HT-29 (cell line): ENCODE data around the gene KCNJ2. TPM values are rescaled to one million over a fixed set of nuclear protein-coding genes. Genes with fewer than 3 reads are reported as not detected.

ENCODE experiments used
- DNase-seq: peaks from one replicate; pipeline ENCODE4 v3.0.0-alpha.2; 2015; ENCODE audit warnings: low spot score
- total RNA-seq: library from RNA; depleted of rRNA; stranded (reverse); fragments of >200 nt; shearing (Covaris generic); gene quantifications from 2 replicates; pipeline ENCODE4 v1.2.3, GENCODE V29; 2014; rRNA removed

The KCNJ2 gene
- total RNA-seq, result 0.18 and 0.23 TPM in 2 replicates

DNA sequence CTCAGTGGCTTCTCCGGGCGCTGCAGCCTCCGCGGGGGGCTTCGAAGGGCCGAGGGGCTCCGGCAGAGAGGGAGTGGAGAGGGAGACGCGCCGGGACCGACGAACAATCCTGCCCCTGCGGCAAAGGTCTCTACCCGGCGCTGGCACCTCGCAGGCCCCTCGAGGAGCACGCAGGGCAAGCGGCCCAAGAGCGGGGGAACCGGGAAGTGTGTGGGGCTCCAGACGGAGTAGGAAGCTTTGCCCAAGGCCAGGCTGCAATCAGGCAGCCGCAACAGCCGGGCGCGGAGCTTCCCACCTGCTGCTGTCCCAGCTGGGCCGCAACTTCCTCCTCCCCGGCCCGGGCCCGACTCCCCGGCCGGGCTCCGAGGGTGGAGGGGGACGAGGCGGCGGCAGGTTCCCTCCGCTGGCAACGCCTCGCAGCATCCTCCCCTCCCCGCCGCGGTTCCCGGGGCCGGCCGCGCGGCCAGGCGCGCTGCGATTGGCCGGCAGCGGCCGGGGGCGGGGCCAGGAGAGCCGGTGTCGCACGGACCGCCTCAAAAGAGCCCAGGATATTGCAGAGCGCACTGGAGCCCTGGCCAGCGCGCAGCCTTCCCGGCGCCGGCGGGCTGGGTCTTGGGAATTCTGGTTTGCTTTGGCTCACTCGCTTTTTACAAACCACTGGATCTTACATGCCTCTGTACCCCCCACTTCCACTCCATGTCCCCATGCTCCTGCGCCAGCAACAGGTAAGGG is at the start of gene KCNJ2:
TSS of gene KCNJ2 (plus strand) at position 556 of the 732 bp plus-strand sequence. CDS start 5,508 bp downstream, outside the sequence.
- DNase-seq, result peak; percentile 64

DNA sequence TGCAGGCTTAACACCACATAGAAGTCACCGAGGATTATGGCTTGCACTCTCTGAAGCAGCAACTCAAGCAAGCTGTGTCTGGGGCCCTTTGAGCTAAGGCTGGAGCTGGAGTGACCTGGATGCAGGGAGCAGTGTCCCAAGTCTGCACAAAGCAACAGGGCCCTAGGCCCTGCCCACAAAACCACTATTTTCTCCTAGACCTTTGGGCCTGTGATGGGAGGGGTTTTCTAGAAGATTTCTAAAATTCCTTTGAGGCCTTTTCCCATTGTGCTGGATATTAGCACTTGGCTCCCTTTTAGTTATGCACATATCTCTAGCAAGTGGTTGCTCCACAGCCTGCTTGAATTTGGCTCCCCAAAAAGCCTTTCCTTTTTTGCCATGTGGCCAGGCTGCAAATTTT is 49.8 kb upstream of the KCNJ2 start:
- DNase-seq, result no peak

DNA sequence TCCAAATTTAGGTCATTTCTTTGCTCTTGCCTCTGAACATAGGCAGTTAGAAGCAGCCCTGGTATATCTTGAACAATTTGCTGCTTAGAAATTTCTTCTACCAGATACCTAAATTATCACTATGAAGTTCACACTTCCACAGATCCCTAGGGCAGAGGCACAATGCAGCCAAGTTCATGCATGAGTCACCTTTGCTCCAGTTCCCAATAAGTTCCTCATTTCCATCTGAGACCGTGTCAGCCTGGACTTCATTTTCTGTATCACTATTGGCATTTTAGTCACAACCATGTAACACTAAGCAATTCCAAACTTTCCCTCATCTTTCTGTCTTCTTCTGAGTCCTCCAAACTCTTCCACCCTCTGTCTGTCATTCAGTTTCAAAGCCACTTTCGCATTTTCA is 49.3 kb upstream of the KCNJ2 start:
- DNase-seq, result no peak

DNA sequence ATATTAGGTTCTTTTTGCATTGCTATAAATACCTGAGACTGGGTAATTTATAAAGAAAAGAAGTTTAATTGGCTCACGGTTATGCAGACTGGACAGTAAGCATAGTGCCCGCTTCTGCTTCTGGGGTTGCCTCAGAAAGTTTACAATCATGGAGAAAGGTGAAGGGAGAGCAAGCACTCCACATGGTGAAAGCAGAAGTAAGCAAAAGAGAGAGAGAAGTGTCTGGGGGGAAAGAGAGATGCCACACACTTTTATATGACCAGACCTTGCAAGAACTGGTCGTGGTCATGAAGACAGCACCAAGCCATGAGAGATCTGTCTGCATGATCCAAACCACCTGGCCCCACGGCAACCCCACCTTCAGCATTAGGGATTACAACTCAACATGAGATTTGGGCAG is 48.9 kb upstream of the KCNJ2 start:
- no peak for DNase-seq

DNA sequence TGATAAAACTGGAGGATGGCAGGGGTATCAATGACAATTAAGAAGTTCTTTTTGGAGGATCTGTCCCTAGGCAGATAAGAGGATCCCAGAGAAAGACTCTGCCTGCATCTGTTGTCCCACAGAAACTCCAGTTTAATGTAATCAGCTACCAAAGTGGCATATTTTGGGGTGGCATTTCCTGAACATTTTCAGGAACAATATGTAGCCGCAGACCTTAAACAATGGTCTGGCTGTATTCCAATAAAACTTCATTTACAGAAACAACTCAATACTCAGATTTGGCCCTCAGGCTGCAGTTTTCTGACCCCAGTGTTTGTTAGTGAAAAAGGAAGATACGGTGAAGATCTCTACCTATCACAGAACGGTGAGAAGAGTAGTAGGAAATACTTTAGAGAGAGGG is 48.2 kb upstream of the KCNJ2 start:
- DNase-seq, result no peak

DNA sequence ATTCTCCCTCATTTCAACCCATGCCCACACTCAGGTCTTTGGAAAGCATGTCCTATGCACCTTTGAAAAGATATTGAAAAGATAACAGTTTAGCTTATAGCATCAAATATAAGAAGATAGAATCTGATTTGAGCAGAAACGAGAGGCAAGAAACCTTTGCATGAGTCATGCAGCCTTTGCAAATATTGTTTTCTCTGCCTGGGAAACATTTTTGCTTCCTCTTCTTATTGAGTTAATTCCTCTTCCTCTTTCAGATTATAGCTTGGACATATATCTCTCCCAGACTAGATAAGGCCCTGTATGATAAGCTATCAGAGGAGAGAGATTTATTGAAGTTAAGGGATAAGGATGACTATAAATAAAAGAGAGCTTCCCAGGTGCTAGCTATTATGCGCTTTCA is 46.1 kb upstream of the KCNJ2 start:
- no peak for DNase-seq

DNA sequence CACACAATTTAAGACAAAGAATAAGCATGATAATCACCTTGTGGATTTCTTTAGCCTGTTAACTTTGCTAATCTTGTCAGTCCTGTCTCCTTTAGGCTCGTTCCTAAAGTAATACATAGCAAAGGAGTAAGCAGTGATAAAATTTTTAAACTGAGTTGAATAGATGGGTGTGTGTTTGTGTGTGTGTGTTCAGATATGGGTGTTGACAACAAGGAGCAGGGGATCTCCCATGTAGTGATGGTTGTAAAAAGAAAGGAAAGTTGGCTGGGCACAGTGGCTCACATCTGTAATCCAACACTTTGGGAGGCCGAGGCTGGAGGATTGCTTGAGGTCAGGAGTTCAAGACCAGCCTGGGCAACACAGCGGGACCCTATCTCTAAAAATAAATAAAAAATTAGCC is 44.6 kb upstream of the KCNJ2 start:
- DNase-seq, result no peak

DNA sequence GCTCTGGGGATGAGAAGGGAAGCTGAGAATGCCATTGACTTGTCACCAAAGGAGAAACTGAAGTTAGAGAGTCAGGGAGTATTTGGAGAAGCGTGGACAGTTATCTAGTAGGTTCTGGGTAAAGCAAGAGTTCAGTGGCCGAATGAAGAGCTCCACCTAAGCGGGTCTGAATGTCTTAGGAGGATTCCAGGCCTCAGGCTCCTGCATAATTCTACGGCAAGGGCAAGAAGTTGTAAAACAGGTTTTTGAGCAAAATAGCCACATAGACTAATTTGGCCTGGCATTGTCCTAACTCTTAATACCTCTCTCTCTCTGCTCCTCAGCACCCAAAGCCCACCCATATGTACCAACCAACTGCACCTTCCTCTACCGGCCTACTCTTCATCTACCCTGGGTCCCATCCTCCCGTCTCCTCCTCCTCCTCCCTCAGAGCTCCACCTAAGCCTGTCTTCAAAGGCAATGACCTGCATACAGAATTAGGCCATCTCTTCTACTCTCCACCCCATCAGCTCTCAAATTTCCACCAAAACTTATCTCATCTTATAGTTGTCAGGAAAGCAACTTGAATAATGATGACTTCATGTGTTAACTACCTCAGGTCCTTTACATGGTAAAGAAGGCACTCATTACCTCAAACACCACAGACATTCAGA is 42.0 kb upstream of the KCNJ2 start:
- DNase-seq, result no peak

DNA sequence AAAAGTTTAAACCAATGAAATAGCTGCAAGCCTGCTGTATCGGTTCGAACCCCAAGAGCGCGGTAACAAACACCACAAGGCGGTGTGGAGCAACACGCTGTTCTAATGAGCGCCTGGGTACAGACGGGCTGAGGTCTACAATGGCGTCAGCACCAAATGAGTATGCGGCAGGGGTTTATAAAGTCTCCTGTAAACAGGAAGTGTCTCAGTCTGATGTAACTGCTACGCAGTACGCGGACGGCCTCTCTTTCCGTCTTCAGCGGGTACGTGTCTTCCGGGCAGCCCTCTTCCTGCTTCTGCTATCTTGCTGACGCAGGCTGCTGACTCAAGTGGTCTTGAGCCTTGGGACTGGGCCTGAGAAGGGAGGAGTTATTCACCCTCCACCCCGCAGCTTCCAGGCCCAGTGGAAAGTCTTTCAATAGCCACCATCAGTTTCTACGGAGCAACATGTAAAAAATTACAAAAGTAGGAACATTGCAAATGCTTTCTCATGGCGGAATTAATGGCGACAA is 40.5 kb upstream of the KCNJ2 start:
- no peak for DNase-seq

DNA sequence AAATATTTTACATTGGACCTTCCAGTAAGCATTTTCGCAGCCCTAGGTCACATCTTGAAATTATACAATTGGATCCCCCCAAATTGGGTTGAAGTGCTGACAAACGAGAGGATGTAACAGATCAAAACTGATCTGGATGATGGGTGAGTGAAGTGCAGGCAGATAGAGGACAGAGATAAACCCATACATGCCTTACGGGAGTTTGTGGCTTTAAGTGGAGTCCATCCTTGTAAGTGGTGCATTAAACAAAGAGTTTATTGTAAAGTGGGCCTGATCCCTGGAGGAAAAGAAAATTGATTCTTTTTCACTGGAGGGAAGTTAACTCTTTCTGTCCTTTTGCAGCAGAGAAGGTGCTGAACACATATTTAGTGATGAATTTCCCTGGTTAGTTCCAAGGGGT is 39.0 kb upstream of the KCNJ2 start:
- no peak for DNase-seq

DNA sequence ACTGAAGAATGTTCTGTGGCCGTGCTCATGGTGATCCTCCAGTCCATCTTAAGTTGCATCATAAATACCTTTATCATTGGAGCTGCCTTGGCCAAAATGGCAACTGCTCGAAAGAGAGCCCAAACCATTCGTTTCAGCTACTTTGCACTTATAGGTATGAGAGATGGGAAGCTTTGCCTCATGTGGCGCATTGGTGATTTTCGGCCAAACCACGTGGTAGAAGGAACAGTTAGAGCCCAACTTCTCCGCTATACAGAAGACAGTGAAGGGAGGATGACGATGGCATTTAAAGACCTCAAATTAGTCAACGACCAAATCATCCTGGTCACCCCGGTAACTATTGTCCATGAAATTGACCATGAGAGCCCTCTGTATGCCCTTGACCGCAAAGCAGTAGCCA is 36.8 kb upstream of the KCNJ2 start:
- DNase-seq, result no peak

DNA sequence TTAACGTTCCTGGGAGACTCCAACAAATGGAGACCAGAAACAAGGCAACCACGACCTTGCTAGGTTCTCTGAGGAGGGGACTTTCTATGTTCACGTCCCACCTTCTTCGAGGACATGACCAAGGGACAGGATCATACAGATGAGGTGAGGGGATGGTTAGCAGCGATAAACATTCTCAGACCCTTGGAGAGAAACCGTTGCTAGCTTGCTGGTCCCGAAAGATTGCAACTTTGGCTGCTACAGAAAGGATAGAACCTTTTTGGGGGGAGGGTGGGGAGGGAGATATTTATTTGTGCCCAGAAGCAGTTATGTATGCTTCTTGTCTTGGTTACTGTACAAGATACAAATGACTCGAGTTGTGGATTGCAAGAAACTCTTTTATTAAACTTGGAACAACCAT is 35.3 kb upstream of the KCNJ2 start:
- no peak for DNase-seq

DNA sequence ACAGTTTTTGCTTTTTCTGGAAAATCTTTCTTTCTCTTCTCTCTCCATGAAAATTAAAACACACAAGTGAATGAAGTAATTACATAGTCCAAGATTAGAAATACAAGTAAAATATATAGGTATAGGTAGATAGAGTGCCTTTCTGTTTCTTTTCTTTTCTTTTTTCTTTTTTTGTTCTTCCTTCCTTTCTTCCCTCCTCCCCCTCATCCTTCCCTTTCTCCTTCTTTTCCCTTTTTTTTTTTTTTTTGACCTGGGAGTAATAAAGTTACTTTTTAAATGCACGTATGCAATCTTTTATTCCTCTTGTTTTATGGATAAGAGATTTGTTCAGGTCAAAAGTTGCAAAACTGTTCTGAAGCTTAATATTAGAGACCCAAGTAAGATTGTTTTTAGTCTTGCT is 34.6 kb upstream of the KCNJ2 start:
- DNase-seq, result no peak

DNA sequence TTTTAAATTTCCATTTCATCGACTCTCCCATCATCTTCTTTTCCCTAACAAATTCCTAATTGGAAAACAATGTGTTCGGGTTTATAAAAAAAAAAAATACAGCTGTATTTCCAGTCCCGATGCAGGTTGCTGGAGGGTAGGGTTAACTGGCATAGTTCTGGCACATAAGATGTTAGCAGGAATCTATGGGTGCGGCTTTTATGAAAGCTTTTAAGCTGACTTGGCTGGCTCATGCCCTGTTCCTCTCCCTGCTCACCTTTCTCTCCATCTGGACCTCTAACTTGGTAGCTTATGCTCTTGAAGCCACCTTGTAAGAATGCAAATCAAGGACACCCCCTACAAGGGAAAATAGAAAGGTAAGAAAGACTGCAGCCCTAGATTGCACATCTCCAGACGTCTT is 33.2 kb upstream of the KCNJ2 start:
- no peak for DNase-seq

DNA sequence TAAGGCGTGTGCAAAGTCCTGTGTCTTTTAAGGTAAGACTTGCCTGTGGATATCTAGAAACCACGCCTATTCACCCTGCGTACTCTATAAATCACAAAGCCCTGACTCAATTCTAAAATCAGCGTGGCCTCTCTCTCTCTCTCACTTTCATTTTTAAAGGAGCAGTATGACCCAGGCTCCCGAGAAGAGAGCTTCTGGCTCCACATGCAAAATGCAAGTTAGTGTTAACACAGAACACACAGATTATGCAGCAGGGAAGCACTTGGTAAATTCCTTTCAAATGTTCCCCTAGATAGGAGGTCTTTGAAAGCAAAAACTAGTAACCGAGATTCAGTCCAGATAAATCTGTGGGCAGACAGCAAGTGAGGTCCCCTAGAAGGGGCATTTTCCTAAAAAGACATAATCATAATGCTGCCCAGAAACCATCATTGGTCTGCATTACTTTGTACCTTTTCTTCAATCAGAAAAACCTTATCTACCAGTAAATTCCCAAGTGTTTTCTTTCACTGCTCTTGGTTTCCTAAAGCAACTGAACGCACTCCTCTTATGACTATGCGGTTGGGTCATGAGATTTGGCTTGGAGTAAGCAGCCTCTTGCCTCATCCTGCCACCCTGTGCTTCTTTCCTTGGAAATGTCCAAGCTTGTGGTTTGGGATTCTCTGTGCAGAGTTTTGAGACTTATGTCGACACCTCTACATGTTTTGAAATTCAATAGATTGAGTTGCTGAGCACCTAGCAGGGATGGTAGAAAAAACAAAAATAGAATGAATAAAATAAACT is 31.7 kb upstream of the KCNJ2 start:
- no peak for DNase-seq

DNA sequence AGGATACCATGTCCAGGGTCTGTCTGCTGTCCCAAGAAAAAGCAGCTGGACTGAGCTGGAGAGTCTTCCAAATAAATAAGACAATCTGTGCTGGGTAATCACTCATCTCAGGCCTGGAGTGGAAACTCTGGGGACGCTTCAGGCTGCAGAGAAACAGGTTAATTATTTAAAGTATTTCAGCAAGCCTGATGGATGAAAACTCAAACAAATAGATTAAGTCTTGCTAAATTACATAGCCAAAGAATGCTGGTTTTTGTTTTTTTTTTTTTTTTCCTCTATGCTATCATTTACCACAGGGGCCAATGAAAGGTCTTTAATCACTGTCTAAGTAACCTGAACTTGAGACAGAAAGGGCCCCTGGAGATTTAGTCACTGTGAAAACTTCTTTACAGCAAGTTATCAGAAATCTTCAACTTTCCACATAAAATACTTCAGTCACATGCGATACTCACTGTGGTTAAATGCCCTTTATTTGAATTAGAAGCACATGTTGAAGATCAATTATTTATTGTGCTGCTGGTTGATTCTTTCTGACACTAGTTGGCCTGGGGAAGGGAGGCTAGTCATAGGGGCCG is 31.0 kb upstream of the KCNJ2 start:
- DNase-seq, result no peak

DNA sequence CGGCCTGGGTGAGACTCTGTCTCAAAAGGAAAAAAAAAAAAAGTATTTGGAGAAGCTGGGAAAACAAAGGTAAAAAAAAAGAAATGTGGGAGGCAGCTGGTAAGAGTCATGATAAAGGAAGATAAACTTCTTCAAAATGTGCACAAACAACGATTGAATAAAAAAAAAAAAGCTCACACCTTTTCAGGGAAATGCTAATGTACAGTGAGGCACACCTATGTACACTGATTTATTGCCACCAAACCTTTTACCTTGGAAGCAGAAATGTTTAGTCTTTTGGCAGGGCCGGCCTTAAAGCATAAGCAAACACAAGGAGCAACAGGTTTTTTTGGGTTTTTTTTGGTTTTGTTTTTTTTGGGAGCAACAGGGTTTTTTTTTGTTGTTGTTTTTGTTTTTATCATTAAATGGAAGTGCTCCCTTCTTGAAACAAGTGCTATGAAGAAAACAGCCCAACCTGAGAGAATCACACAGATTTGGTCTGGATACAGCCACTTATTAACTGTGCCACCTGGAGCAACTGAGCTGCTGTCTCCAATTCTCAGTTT is 29.8 kb upstream of the KCNJ2 start:
- no peak for DNase-seq

DNA sequence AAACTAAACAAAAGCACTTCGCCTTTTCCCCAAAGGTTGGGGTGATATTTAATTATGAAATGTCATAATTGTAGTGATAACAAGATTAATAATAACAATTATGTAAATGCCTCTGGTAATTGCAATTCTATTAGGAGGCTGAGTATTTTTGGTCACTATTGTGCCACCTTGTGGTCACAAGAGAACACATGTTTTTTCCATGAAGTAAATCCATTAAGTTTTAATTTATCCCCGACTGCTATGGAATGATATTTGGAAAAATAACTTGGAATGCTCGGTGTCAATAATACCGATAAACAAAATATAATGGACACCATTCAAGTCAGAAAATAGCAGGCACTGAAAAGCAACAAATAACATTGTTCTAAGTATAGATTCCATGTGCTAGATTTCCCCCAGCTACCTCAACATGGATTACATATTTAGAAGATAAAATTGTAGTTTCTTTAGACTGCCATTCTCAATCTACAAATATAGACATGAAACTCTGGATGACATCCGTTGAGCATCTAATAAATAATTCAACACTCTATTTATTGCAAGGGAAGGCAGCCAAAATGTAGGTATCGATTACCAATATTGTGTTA is 25.0 kb upstream of the KCNJ2 start:
- DNase-seq, result peak; percentile 36

DNA sequence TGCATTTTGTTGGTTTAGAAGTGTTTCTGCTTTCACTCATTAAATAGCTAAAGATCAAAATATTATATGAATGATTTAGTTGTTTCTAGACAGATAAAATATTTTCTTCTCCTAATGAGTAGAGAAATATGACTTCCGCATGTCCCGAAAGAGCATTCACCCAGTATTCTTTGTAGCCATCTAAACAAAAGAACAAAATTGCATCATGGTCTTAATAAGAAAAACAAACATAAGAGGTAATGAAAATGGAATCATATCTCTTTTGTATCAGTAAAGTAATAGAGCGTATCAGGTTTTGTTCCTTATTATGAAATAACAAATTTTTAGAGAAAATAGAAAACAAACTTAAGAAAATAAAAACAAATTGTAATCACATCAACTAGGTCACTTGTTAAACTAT is 16.1 kb upstream of the KCNJ2 start:
- no peak for DNase-seq

DNA sequence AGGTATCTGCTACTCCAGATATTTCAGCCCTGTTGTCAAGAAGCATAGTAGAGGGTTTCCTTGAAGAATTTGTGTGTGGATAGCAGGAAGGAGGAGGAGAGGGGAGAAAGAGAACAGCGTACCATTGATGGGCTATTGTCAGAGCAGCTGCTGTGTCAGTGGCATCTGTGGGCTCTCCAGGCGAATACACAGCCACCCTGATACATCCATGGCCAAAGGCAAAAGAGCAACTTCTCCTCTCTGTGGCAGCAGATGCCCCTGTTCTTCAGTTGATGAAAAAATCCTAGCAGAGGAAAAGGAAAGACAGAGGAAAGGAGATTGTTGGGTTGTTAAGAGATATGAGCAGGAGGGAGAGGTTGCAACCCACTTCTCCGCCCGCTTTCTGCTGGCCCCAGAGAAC is 12.2 kb upstream of the KCNJ2 start:
- DNase-seq, result no peak

DNA sequence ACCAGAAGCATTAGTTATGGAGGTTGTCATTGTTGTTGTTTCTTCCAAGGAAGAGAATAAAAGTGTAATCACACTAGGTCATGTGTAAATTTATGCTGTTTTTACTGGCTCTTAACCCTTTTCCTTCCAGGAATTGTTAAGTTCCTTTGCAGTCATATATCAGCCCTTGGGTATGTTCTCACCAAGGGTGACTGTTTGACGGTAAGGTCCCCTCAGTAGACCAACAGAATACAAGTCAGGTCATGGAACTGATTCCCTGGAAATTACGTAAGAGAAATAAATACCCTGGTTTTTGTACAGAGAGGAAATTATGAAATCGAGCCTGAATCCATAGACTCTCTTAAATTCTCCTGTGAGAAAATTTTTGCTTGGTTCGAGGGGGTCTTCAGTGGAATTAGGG is 11.2 kb upstream of the KCNJ2 start:
- no peak for DNase-seq
